ENCODE data around the gene ADAMTS6. TPM values are rescaled to one million over a fixed set of nuclear protein-coding genes. Genes with fewer than 3 reads are reported as not detected.
"Not testable (repeated sequence)": the region's sequence is repeated elsewhere in the genome, so short reads cannot be mapped to it uniquely, and the experiment has no call there.

The ADAMTS6 gene
- total RNA-seq, 1 experiment from 2014 or later: 4.5 TPM

DNA sequence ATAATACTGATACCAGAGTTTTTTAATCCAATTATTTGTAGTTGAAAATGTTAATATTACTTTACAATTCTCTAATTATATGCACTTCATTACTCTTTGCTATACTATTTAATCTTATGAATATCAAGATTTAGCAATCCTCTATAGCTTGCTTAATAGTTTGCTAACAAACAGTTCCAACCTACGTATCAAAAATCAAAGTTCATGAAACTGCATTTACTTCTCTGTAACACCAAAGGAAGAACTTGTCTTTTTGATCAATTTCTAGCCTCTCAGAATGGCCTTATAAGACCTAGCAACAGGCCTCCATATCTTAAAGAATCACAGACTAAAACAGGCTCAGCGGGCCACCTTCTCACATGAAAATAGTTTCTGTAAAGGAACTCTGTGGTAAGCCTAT lies 68.9 kb downstream of the ADAMTS6 start:
- DNase-seq (ENCODE audit: low read depth, low spot score): no peak
- in situ Hi-C loops (cut with HindIII; ENCODE audit: low pct_unique_long_range_greater_than_20kb, low sequenced_read_pairs): no loop called here

DNA sequence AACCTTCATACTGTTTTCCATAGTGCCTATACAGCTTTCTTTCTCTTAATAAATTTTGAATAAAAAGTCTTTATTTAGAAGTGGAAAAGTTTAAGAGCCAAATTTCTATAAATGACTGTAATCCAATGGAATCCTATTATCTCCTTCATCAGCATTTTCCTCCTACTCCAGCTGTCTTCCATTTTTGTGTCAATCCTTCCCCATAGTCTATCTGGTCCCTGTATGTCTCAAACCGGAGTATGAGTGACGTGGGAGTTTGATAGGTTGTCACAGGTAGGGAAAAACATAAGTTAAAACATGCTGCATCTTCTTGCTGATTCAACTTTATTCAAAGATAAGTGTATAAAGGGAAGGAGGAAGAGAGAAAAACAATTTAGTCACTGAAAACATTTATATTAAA lies 70.4 kb downstream of the ADAMTS6 start:
- in situ Hi-C loops (cut with HindIII; ENCODE audit: low pct_unique_long_range_greater_than_20kb, low sequenced_read_pairs): no loop called here
- DNase-seq (ENCODE audit: low read depth, low spot score): no peak

DNA sequence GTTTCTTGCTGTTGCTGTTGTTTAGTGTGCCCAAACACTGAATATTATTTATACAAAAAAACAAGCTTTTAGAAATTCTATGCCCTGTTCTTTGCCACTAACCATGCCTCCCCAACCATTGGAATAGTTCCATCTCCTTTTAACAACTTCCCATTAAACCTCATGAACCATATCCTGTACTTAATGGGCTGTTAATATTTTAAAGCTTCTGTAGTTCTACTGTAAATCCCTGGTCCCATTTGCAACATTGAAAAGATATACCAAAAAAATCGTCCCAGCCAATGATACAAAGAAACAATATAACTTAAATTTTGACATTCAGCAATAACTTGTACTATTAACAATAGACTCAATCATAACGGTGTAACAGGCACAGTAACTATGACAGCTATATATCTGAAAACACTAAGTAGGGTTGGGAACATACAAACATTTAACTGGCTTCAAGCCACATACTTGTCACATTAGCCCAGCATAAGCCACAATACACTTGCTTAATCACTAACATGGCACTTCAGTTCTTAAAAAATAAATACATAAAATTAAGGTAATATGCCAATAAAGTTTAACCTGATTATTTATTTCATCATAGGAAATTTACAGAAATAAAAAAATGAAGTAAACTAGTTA lies 86.1 kb downstream of the ADAMTS6 start:
- no peak for DNase-seq (ENCODE audit: low read depth, low spot score)
- in situ Hi-C loops (cut with HindIII; ENCODE audit: low pct_unique_long_range_greater_than_20kb, low sequenced_read_pairs): no loop called here

DNA sequence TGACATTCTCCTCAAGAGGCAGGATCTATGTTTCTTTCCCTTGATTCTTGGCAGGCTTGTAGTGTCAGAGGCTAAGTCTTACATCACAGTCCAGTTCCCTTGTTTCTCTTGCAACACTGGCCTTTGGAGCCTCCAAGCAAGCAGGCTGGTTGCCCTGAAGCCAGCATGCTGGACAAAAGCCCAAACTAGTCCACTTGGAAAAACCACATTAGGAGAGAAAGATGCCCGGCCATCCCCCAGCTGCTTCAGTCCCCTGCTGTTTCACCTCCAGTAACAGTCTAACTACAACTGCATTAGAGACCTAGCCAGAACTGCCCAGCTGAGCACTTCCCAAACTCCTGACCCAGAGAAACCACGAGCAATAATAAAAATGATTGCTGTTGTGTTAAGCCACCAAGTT lies 87.6 kb downstream of the ADAMTS6 start:
- DNase-seq (ENCODE audit: low read depth, low spot score): no peak
- in situ Hi-C loops (cut with HindIII; ENCODE audit: low pct_unique_long_range_greater_than_20kb, low sequenced_read_pairs): no loop called here

DNA sequence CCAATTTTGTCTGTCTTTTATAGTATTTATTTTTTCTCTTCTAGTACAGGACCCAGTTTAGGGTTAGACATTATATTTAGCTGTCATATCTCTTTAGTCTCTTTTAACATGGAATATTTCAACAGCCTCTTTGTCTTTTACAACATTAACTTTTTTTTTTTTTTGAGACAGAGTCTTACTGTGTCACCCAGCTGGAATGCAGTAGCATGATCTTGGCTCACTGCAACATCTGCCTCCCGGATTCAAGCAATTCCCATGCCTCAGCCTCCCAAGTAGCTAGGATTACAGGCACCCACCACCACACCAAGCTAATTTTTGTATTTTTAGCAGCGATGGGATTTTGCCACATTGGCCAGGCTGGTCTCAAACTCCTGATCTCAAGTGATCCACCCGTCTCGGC lies 90.1 kb downstream of the ADAMTS6 start:
- no peak for DNase-seq (ENCODE audit: low read depth, low spot score)
- in situ Hi-C loops (cut with HindIII; ENCODE audit: low pct_unique_long_range_greater_than_20kb, low sequenced_read_pairs): no loop called here

DNA sequence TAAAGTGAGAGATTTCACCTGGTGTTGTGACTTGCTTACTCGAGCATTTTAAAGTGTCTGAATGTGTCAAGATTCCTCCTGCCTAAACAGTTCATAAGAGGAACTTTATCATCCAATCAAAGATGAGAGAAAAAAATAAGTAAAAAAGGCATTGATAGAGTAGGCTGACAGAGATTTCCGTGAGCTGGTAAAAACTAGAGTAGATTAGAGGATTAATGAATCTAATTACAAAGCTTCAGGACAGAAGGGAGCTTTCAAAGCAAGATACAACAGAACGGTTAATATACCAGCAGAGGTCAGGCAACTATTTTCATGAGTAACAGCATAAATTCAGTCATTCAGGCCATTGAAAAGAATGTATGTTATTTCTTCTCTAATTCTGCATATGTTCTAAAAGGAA lies 91.5 kb downstream of the ADAMTS6 start:
- peak; percentile 13 for DNase-seq (ENCODE audit: low read depth, low spot score)
- in situ Hi-C loops (cut with HindIII; ENCODE audit: low pct_unique_long_range_greater_than_20kb, low sequenced_read_pairs): no loop called here

DNA sequence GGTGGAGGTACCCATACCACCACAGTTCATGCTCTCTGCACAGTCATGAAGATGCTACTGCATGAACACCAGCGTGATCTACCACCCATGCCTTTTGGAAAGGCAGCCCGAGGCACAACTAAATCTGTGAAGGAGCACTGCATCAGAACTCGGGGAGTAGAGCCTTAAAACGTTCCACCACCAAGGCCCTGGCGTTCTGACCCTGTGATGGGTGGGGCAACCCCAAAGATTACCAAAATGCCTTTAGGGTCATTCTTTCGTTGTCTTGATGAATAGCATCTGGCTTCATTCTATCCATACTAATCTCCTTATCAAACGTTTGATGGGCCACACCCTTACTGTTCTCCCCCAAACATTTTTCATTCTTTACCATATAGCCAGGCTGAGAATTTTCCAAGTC lies 97.9 kb downstream of the ADAMTS6 start:
- DNase-seq (ENCODE audit: low read depth, low spot score): no peak
- in situ Hi-C loops (cut with HindIII; ENCODE audit: low pct_unique_long_range_greater_than_20kb, low sequenced_read_pairs): no loop called here

DNA sequence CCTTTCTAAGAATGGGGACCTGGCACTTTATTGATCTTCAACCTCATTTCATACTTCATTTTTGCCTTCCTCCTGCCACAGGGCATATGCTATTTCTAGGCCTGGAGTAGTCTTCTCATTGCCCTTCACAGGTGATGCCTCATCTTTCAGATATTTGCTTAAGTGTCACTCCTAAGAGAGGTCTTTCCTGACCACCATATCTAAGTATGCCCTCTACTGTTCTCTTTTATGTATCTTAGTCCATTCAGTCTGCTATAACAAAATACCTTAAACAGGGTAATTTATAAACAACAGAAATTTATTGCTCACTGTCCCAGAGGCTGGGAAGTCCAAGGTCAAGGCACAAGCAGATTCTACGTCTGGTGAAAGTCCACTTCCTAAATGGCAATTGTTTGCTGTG lies 99.1 kb downstream of the ADAMTS6 start:
- in situ Hi-C loops (cut with HindIII; ENCODE audit: low pct_unique_long_range_greater_than_20kb, low sequenced_read_pairs): no loop called here
- DNase-seq (ENCODE audit: low read depth, low spot score): peak; percentile 29

DNA sequence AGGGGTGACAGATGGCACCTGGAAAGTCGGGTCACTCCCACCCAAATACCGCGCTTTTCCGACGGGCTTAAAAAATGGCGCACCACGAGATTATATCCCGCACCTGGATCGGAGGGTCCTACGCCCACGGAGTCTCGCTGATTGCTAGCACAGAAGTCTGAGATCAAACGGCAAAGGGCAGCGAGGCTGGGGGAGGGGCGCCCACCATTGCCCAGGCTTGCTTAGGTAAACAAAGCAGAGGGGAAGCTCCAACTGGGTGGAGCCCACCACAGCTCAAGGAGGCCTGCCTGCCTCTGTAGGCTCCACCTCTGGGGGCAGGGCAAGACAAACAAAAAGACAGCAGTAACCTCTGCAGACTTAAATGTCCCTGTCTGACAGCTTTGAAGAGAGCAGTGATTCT lies 111.2 kb downstream of the ADAMTS6 start:
- DNase-seq (ENCODE audit: low read depth, low spot score); in situ Hi-C loops (cut with HindIII; ENCODE audit: low pct_unique_long_range_greater_than_20kb, low sequenced_read_pairs): not testable (repeated sequence)

DNA sequence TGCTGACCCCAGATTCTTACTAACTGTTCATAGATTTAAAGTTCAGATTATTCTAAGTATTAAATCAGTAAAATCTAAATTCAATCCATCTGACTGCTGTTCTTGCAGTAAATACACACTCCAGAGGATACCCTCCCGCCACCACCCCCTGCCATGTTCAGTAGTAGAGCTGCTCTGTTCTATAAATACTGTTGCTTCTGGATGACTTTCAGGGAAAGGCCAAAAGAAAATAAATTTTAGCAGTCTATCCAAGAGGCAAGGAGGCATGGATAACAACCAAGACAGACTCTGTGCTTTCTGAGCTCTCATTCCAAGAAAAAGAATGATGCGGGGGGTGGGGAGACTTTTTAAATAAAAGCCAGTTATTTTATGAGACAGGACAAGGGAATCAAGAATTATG lies 115.1 kb downstream of the ADAMTS6 start:
- no peak for DNase-seq (ENCODE audit: low read depth, low spot score)
- in situ Hi-C loops (cut with HindIII; ENCODE audit: low pct_unique_long_range_greater_than_20kb, low sequenced_read_pairs): no loop called here

DNA sequence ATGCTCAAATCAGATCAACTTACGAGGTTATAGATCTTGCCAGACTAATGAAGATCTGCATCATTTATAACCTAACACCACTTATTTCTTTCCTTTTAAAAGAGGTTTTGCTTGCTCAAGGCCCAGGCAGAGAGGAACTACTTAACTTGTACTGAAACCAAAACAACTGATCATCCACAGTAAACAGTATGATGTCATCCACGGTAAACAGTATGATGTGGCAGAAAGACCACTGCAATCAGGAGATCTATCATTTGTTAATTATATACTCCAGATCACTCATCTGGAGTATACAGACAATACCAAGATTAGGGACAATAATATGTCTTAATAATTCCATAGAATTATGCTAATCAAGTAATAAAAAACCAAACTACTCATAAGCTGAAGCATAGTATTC lies 116.8 kb downstream of the ADAMTS6 start:
- in situ Hi-C loops (cut with HindIII; ENCODE audit: low pct_unique_long_range_greater_than_20kb, low sequenced_read_pairs): no loop called here
- DNase-seq (ENCODE audit: low read depth, low spot score): no peak

DNA sequence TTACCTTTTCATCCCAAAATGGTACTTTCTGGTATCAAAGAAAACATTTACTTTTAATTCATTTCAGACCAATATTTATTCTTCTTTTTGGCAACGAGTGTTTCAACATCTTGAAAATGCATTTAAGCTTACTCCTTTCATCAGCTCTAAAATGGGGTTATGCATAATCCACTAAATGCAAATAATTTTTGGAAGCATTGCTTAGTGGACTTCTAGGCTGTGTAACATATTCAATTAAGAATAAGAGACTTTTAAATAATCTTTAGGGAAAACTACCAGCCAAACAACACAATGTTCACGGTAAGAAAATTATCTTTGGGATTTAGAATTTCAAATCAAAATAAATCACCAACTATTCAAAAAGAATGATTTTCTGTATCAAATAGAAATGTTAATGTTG lies 118.2 kb downstream of the ADAMTS6 start:
- in situ Hi-C loops (cut with HindIII; ENCODE audit: low pct_unique_long_range_greater_than_20kb, low sequenced_read_pairs): no loop called here
- DNase-seq (ENCODE audit: low read depth, low spot score): no peak

DNA sequence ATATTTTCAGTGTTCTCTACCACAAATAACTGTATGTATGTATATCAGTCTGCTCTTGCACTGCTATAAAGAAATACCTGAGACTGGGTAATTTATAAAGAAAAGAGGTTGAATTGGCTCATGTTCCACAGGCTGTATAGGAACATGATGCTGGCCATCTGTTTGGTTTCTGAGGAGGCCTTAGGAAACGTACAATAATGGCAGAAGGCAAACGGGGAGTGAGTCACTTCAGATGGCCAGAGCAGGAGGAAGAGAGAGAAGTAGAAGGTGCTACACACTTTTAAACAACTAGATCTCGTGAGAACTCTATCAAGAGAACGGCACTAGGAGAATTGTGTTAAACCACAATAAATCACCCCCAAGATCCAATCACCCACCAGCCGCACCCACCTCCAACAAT lies 121.7 kb downstream of the ADAMTS6 start:
- no peak for DNase-seq (ENCODE audit: low read depth, low spot score)
- in situ Hi-C loops (cut with HindIII; ENCODE audit: low pct_unique_long_range_greater_than_20kb, low sequenced_read_pairs): no loop called here

DNA sequence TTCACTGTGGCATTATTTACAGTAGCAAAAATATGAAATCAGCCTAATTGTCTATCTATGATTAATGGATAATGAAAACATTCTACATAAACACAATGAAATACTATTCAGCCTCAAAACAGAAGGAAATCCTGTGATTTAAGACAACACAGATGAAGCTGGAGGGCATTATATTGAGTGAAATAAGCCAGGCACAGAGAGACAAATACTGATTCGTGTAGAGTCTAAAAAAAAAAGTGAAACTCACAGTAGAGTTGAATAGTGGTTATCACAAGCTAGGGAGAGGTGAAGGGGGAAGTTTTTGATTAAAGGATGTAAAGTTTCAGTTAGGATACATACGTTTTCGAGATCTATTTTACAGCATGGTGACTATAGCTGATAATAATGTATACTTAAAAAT lies 122.2 kb downstream of the ADAMTS6 start:
- in situ Hi-C loops (cut with HindIII; ENCODE audit: low pct_unique_long_range_greater_than_20kb, low sequenced_read_pairs): no loop called here
- DNase-seq (ENCODE audit: low read depth, low spot score): no peak

DNA sequence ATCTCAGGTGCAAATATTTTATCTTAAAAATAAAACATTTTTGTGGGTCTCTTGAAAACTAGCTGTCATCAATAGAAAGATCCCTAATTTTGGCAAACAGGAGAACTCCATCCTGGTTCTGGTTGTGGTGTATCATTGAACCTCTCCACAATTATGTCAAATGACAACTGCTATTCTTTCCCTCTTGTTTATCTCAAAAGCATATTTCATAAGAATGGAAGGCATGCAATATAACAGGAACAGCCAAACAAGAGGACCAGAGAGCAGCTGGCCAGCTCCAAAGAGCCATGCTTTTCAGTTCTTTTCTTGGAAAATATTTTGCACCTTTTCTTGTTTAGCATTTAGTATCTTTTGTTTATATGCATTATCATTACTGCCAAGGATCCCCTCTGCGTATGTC lies 125.4 kb downstream of the ADAMTS6 start:
- DNase-seq (ENCODE audit: low read depth, low spot score): no peak
- in situ Hi-C loops (cut with HindIII; ENCODE audit: low pct_unique_long_range_greater_than_20kb, low sequenced_read_pairs): no loop called here

DNA sequence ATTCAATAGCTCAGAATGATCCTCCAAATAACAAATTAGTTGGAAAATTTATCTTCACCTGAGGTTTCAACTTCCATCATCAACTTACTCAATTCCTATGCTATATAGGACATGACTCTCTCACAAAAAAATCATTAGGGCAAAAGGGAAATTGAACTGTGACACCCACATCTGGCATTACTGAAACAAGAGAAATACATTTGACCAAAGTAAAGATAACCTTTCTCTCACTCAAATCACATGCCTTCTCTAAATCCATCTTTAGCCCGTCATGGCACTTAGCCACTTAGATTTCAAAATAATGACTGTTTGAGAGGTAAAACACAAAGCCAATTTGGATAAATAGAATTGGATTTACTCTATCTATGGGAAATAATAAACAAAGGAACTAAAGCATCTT lies 126.4 kb downstream of the ADAMTS6 start:
- no peak for DNase-seq (ENCODE audit: low read depth, low spot score)
- in situ Hi-C loops (cut with HindIII; ENCODE audit: low pct_unique_long_range_greater_than_20kb, low sequenced_read_pairs): no loop called here

DNA sequence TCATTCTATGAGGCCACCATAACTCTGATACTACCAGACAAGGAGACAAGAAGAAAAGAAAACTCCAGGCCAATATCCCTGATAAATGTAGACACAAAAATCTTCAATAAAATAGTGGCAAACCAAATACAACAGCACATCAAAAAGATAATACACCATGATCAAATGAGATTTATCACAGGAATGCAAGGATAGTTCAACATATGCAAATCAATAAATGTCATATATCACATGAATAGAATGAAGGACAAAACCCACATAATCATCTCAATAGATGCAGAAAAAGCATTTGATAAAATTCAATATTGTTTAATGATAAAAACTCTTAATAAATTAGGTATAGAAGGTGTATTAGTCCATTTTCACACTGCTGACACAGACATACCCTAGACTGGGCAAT lies 139.9 kb downstream of the ADAMTS6 start:
- no peak for DNase-seq (ENCODE audit: low read depth, low spot score)
- in situ Hi-C loops (cut with HindIII; ENCODE audit: low pct_unique_long_range_greater_than_20kb, low sequenced_read_pairs): no loop called here

DNA sequence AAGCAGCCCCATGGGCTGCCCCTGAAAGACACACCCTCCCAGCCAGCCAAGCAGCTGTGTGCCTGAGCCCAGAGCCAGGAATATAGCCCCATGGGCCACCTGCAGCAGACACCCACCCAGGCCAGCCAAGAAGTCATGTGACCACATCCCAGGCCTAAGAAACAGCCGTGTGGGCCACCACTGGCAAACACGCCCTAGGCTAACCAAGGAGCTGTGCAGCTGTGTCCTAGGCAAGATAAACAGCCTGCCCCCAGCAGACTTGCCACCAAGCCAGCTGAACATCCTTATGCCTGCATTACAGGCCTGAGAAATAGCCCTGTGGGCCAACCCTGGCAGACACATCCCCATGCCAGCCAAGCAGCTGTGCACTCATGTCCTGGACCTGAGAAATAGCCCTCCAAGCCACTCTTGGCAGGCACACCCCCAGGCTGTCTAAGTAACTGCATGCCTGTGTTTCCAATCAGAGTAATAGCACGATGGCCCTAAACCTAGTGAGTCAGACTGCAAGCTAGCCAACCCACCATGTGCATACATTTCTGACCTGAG lies 143.0 kb downstream of the ADAMTS6 start:
- no peak for DNase-seq (ENCODE audit: low read depth, low spot score)
- in situ Hi-C loops (cut with HindIII; ENCODE audit: low pct_unique_long_range_greater_than_20kb, low sequenced_read_pairs): no loop called here

DNA sequence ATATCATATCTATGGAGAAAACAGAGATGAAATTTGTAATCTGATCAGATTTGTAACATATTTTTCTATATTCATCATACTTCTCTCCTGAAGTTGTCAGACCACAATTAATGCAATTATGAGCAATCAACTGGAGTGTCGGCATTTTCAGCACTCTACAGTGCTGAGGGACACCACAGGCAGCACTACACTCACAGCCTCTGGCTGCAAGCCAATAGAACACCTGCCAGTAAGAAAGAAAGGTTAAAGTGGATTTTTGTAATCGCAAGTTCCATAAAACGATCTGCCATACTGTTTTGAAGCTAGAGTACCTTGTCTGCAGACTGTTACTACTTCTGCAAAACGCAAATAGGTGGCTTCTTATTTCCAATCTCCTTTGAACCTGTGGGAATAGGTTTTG lies 147.6 kb downstream of the ADAMTS6 start:
- DNase-seq (ENCODE audit: low read depth, low spot score): no peak
- in situ Hi-C loops (cut with HindIII; ENCODE audit: low pct_unique_long_range_greater_than_20kb, low sequenced_read_pairs): no loop called here

DNA sequence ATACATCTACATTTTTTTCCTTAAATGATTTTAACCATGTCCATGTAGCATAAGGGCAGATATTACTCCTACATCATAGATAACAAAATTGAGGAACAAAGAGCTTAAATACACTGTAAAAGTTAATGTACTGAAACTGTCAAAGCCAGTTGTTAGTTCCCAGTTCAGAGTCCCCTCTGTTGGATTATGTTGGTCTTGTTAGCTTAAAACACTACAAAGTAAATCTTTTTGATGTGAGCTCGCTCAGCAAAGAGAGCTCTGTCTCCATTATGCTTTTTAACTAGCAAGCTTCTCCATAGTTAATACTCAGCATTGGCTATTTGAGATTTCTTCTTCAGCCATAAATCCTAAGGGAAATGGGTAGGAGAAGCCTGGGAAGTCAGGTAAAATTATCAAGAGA lies 149.1 kb downstream of the ADAMTS6 start:
- DNase-seq (ENCODE audit: low read depth, low spot score): no peak
- in situ Hi-C loops (cut with HindIII; ENCODE audit: low pct_unique_long_range_greater_than_20kb, low sequenced_read_pairs): no loop called here

Data from SK-MEL-5 (cell line).